ENCODE measurements around the gene GGN.

- no peak for TF ChIP-seq CTCF (IDR thresholded peaks at IDR 0.05)
- no peak for TF ChIP-seq POLR2A (IDR thresholded peaks at IDR 0.05)
These were observed 43.1 kb upstream of the GGN start for GRCh38 chr19:38430931-38431330.

Measured in Peyer's patch (tissue), 4 donors.